HepG2 (cell line): ENCODE results near the gene LCORL. TPM values are rescaled to one million over a fixed set of nuclear protein-coding genes. Genes with fewer than 3 reads are reported as not detected.

Experiments used
- ATAC-seq: fragments of 200-7000 bp; cut with Tn5 transposase; 3 replicates; pipeline ENCODE4 v1.9.1; 2020; ENCODE audit warnings: mild to moderate bottlenecking, moderate library complexity
- BruUV-seq: library from RNA; stranded (reverse); fragments of 400-500 nt; replicated peaks from 2 replicates; lab custom pipeline; 2021; lab: Mats Ljungman, UMichigan
- CTCF ChIA-PET: fragments of 300-600 bp; formaldehyde crosslinking; extraction: SDS; loops from one replicate; lab custom pipeline; 2021; ENCODE audit warnings: low total read pairs, inconsistent platforms, low intra/inter-chr PET ratio; lab: Yijun Ruan, JAX
- POLR2A ChIA-PET: fragments of 350-600 bp; sonication (Branson Sonifier 250); formaldehyde crosslinking; loops from one replicate; lab custom pipeline; 2020; ENCODE audit warnings: antibody characterized with exemption, inconsistent platforms; lab: Yijun Ruan, JAX
- DNase-seq: peaks from one replicate; pipeline ENCODE4 v3.0.0-alpha.2; 2015; ENCODE audit warnings: low spot score
- FAIRE-seq: peaks from 3 replicates; lab custom pipeline; 2011; peaks lifted over from hg19 to GRCh38; lab: Jason Lieb, UNC
- H2AFZ ChIP-seq: one replicate; pipeline ENCODE4 v1.6.1; 2011; ENCODE audit warnings: low read length, inconsistent platforms
- H3K27ac ChIP-seq: fragments of 300-600 bp; 3 replicates; pipeline ENCODE4 v1.8.0; 2011; ENCODE audit warnings: mixed run types, mild to moderate bottlenecking, mixed read lengths, low read length, inconsistent platforms; ENCODE audit not compliant: insufficient read depth; ENCODE audit errors: extremely low read length
- H3K27me3 ChIP-seq, 2 experiments: fragments of 200-600 bp in 1 of 2; 2 replicates in 1 of 2; 3 replicates in 1 of 2; pipeline versions ENCODE4 v1.6.0 to v1.8.0; 2011; ENCODE audit warnings: low read length in 2 of 2, mild to moderate bottlenecking in 2 of 2, moderate library complexity in 2 of 2, inconsistent platforms in 1 of 2; ENCODE audit not compliant: insufficient read depth in 2 of 2, control insufficient read depth in 1 of 2
- H3K36me3 ChIP-seq, 2 experiments: fragments of 200-600 bp in 1 of 2; replicated peaks in 1 of 2; 2 replicates in 1 of 2; 3 replicates in 1 of 2; pipeline versions ENCODE4 v1.5.1 to v1.8.0; 2011; ENCODE audit warnings: low read length in 2 of 2, inconsistent platforms in 1 of 2; ENCODE audit not compliant: insufficient read depth in 2 of 2, control insufficient read depth in 1 of 2
- H3K4me1 ChIP-seq: 2 replicates; pipeline ENCODE4 v1.5.1; 2012; ENCODE audit warnings: low read length, inconsistent platforms; ENCODE audit not compliant: insufficient read depth
- H3K4me2 ChIP-seq: 2 replicates; pipeline ENCODE4 v1.6.0; 2011; ENCODE audit warnings: low read depth, low read length, inconsistent platforms
- H3K4me3 ChIP-seq, 3 experiments: fragments of 200-600 bp in 1 of 3; sonication (generic), shearing (Covaris generic) in 1 of 3; replicated peaks in 1 of 3; 2 replicates each; pipeline ENCODE4 v1.5.1; 2011 to 2016; ENCODE audit warnings: low read length in 3 of 3, inconsistent platforms in 2 of 3, low read depth in 2 of 3, mild to moderate bottlenecking in 2 of 3, control low read depth in 1 of 3, mixed read lengths in 1 of 3; ENCODE audit not compliant: insufficient read depth in 1 of 3
- H3K79me2 ChIP-seq: one replicate; pipeline ENCODE4 v1.6.1; 2011; ENCODE audit warnings: low read length, inconsistent platforms; ENCODE audit not compliant: insufficient read depth
- H3K9ac ChIP-seq: 2 replicates; pipeline ENCODE4 v1.6.0; 2011; ENCODE audit warnings: mild to moderate bottlenecking, low read depth, low read length, inconsistent platforms; ENCODE audit not compliant: insufficient read depth
- H3K9me3 ChIP-seq: 2 replicates; pipeline ENCODE4 v1.5.1; 2012; ENCODE audit warnings: mild to moderate bottlenecking, low read length
- H4K20me1 ChIP-seq: 2 replicates; pipeline ENCODE4 v1.6.0; 2011; ENCODE audit warnings: inconsistent platforms, mild to moderate bottlenecking, low read length, moderate library complexity; ENCODE audit not compliant: insufficient read depth
- ARNT2 ChIP-seq: sonication (generic); formaldehyde crosslinking; IDR thresholded peaks from 2 replicates; pipeline ENCODE4 v1.8.0; 2022; ENCODE audit warnings: mild to moderate bottlenecking, low read depth, missing genetic modification reagents, moderate library complexity
- CC2D1A ChIP-seq: sonication (generic); formaldehyde crosslinking; IDR thresholded peaks from 2 replicates; pipeline ENCODE4 v1.8.1; 2023; ENCODE audit warnings: mild to moderate bottlenecking, missing genetic modification reagents
- CENPT ChIP-seq: sonication (generic); formaldehyde crosslinking; IDR thresholded peaks from 2 replicates; pipeline ENCODE4 v1.8.0; 2022; ENCODE audit warnings: low read depth, mild to moderate bottlenecking, moderate library complexity, missing genetic modification reagents
- ETV5 ChIP-seq: IDR thresholded peaks from 2 replicates; pipeline ENCODE4 v1.6.1; 2018; ENCODE audit warnings: missing biosample characterization, missing genetic modification reagents, inconsistent platforms, borderline replicate concordance
- GABPA ChIP-seq, 2 experiments: IDR thresholded peaks; 2 replicates each; pipeline ENCODE4 v1.6.1; 2011 to 2016; ENCODE audit warnings: low read depth in 2 of 2, low read length in 1 of 2, missing biosample characterization in 1 of 2, missing genetic modification characterization in 1 of 2
- HNRNPUL1 ChIP-seq: fragments of 200-400 bp; formaldehyde crosslinking; IDR thresholded peaks from 2 replicates; pipeline ENCODE4 v1.6.1; 2017; ENCODE audit warnings: low read depth, mild to moderate bottlenecking, low read length, moderate library complexity
- JUN ChIP-seq: sonication (generic); formaldehyde crosslinking; IDR thresholded peaks from 2 replicates; pipeline ENCODE4 v1.4.0; 2020; ENCODE audit warnings: mild to moderate bottlenecking, missing genetic modification reagents
- NFYB ChIP-seq: sonication (generic); formaldehyde crosslinking; IDR thresholded peaks from 2 replicates; pipeline ENCODE4 v1.4.0; 2020; ENCODE audit warnings: missing genetic modification reagents
- PHF8 ChIP-seq: sonication (generic); formaldehyde crosslinking; IDR thresholded peaks from 2 replicates; pipeline ENCODE4 v1.5.0; 2020; ENCODE audit warnings: missing genetic modification reagents
- RBAK ChIP-seq: sonication (generic); formaldehyde crosslinking; IDR thresholded peaks from 2 replicates; pipeline ENCODE4 v1.5.1; 2020; ENCODE audit warnings: mild to moderate bottlenecking, missing genetic modification reagents
- SMC3 ChIP-seq: IDR thresholded peaks from 2 replicates; pipeline ENCODE4 v1.6.1; 2011; ENCODE audit warnings: low read length, improper control_type of control experiment
- ZBTB33 ChIP-seq: sonication (generic); formaldehyde crosslinking; IDR thresholded peaks from 2 replicates; pipeline ENCODE4 v1.4.0; 2020; ENCODE audit warnings: missing genetic modification reagents
- ZEB1 ChIP-seq: IDR thresholded peaks from 2 replicates; pipeline ENCODE4 v1.6.1; 2012; ENCODE audit warnings: mild to moderate bottlenecking, low read depth, inconsistent platforms; ENCODE audit not compliant: insufficient replicate concordance
- ZFP90 ChIP-seq: sonication (generic); formaldehyde crosslinking; IDR thresholded peaks from 2 replicates; pipeline ENCODE4 v1.8.0; 2022; ENCODE audit warnings: missing genetic modification reagents, mild to moderate bottlenecking, inconsistent platforms, borderline replicate concordance
- ZNF501 ChIP-seq: sonication (generic); formaldehyde crosslinking; IDR thresholded peaks from 2 replicates; pipeline ENCODE4 v1.5.1; 2020; ENCODE audit warnings: mild to moderate bottlenecking, moderate library complexity, missing genetic modification reagents
- ZNF547 ChIP-seq: sonication (generic); formaldehyde crosslinking; IDR thresholded peaks from 2 replicates; pipeline ENCODE4 v1.5.1; 2020; ENCODE audit warnings: mild to moderate bottlenecking, missing genetic modification reagents
- ZNF710 ChIP-seq: sonication (generic); formaldehyde crosslinking; IDR thresholded peaks from 2 replicates; pipeline ENCODE4 v1.5.0; 2020; ENCODE audit warnings: mild to moderate bottlenecking, missing genetic modification reagents, borderline replicate concordance
- ZNF775 ChIP-seq: sonication (generic); formaldehyde crosslinking; IDR thresholded peaks from 2 replicates; pipeline ENCODE4 v1.4.0; 2020; ENCODE audit warnings: missing genetic modification reagents, mild to moderate bottlenecking, moderate library complexity, borderline replicate concordance
- ZNF792 ChIP-seq: IDR thresholded peaks from 2 replicates; pipeline ENCODE4 v1.6.1; 2016
- ZNF850 ChIP-seq: sonication (generic); formaldehyde crosslinking; conservative IDR thresholded peaks from 2 replicates; pipeline ENCODE4 v1.9.0; 2021; ENCODE audit warnings: mild to moderate bottlenecking, missing genetic modification reagents
- WGBS: methylation state at CpG from one replicate; pipeline ENCODE4 v1.1.6; 2017; ENCODE audit warnings: low lambda C conversion rate; 5-methylcytosine and 5-hydroxymethylcytosine counted together
- in situ Hi-C: cut with HindIII; loops from 2 replicates; pipeline ENCODE4 v1.10.0; 2017; ENCODE audit warnings: low pct_unique_long_range_greater_than_20kb; ENCODE audit not compliant: extremely low pct_ligation_motif_present
- intact Hi-C: fragments of 100-400 bp; cut with micrococcal nuclease; formaldehyde crosslinking; loops from one replicate; pipeline ENCODE4 v1.10.0; 2022; ENCODE audit not compliant: unreplicated experiment
- polyA plus RNA-seq, 8 experiments: library from polyadenylated mRNA; depleted of rRNA in 3 of 8; stranded (reverse) in 7 of 8; unstranded in 1 of 8; fragments of >200 nt; fragmentation: Illumina TruSeq in 4 of 8; extraction: Trizol in 4 of 8; gene quantifications; 2 replicates each; pipeline versions ENCODE4 v1.2.1 to v1.2.3, GENCODE V29; 2011 to 2016; ENCODE audit warnings: low read depth in 4 of 8, missing spikeins in 1 of 8, mixed read lengths in 1 of 8; ENCODE audit not compliant: insufficient read depth in 1 of 8
- total RNA-seq, 5 experiments: library from RNA; depleted of rRNA; stranded (reverse); fragments of >200 nt; fragmentation: Illumina TruSeq; extraction: Trizol; gene quantifications; 2 replicates each; pipeline ENCODE4 v1.2.3, GENCODE V29; 2016; ENCODE audit warnings: low read depth in 1 of 5

Gene LCORL
- total and polyA plus RNA-seq, 2 of the 13 experiments (the other 11 are each of a cell fraction or from before 2014, with no cell fraction given): 5.3 to 14.5 TPM

- TF ChIP-seq ZBTB33 (CRISPR knock-in tag) (no peak), ZNF775 (CRISPR knock-in tag) (no peak), HNRNPUL1 (no peak), SMC3 (no peak), GABPA (IDR thresholded peaks at IDR 0.05; ENCODE audit: low read depth, low read length) (no peak), GABPA (CRISPR knock-in tag; IDR thresholded peaks at IDR 0.05; ENCODE audit: low read depth) (no peak), ZNF792 (CRISPR knock-in tag) (no peak), ZNF710 (CRISPR knock-in tag) (no peak)
- TF ChIP-seq, all 625 proteins: peak for 0
These were observed 28.9 kb upstream of the LCORL start (continued) for GRCh38 chr4:18050448-18050847.

GRCh38 chr4:18049446-18049845, 27.9 kb upstream of the LCORL start:
- BruUV-seq: no TSS peak
- no peaks in the 10 kb centered on the region for H3K4me1 ChIP-seq
- no peak overlapping the region for H3K27ac ChIP-seq
- ATAC-seq (no peak), DNase-seq (no peak), FAIRE-seq (no peak)
- in situ Hi-C loops (no loop called here), intact Hi-C loops (no loop called here)
- H3K79me2 ChIP-seq: no peaks in the 10 kb centered on the region
- H2AFZ ChIP-seq: no peak overlapping the region
- H3K9ac ChIP-seq: no peak overlapping the region
- POLR2A ChIA-PET: no interaction called here
- no peak overlapping the region for H3K4me2 ChIP-seq
- WGBS: 18% methylated on average over 2 of the region's 3 CpGs
- CTCF ChIA-PET: no interaction called here
- H4K20me1 ChIP-seq: no peaks in the 10 kb centered on the region
- no peaks in the 10 kb centered on the region for H3K27me3 ChIP-seq
- TF ChIP-seq JUN (no peak), PHF8 (CRISPR knock-in tag) (no peak), NFYB (CRISPR knock-in tag) (no peak), CENPT (no peak), ZFP90 (CRISPR knock-in tag) (no peak), ZNF547 (CRISPR knock-in tag) (no peak), RBAK (no peak), ARNT2 (CRISPR knock-in tag) (no peak), ZEB1 (no peak), CC2D1A (no peak), ZNF501 (CRISPR knock-in tag) (no peak), ETV5 (CRISPR knock-in tag) (no peak), ZNF850 (CRISPR knock-in tag) (no peak)
- no peaks in the 10 kb centered on the region for H3K9me3 ChIP-seq
- H3K4me3 ChIP-seq: no peak overlapping the region
- no peaks in the 10 kb centered on the region for H3K36me3 ChIP-seq
